Measurements from ENCODE around the gene RAB37.

RAB37 gene

GRCh38 chr17:74728702-74729075 is 8.4 kb upstream of the RAB37 start:
- DNase-seq, result no peak

- no peak for DNase-seq
These were observed 7.7 kb upstream of the RAB37 start for GRCh38 chr17:74729368-74729767.

DNA sequence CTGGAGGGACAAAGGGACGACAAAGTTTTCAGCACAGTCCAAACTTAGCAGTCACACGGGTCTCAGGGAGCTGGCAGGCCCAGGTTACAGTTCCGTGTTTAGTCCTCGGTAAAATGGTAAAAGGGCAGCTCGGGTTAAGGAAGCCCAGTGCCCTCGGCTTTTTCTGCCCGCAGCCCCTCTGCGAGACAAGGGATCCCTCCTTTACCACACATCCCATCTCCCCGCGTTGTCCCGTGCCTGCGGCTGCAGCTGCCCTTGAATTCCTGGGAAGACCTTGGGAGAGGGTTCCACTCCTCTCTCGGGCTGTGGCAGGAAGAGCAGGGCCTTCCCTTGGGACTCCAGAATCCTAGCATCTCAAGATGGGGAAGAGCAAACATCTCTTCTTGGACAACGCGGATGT is 7.2 kb upstream of the RAB37 start:
- no peak for DNase-seq

GRCh38 chr17:74730491-74731346 is 6.3 kb upstream of the RAB37 start:
- DNase-seq, result peak; percentile 72

GRCh38 chr17:74731347-74731605 is 5.8 kb upstream of the RAB37 start:
- no peak for DNase-seq

GRCh38 chr17:74732042-74732867 is 4.8 kb upstream of the RAB37 start:
- DNase-seq, result no peak

DNA sequence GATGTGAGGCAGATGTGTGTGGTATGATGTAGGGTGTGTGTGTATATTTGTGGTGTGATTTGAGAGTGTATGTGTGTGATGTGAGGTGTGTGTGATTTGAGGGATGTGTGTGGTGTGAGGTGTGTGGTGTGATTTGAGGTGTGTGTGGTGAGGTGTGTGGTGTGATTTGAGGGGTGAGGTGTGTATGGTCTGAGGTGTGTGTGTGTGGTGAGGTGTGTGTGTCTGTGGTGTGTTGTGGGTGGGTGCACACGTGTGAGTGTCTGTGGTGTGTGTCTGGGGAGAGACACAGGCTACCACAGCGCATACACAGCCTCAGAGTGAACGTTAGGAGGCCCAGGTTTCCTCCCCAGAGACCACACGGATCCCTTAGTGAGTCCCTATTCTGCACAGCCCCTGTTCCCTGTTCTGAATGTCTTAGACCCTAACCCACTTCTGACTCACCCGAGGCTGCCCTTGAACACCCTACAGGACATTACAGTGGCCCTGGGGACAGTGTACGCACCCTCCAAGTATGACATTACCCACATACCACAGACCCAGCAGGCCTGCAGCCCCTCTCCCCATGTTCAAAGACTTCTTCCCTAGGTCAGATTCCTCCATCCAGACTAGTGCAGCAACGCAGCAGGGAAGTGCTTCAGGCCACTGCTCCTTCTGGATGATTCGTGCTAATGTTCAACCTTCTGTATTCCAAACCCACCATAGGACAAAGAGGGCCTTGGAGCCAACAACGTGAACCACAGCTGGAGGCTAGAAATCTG is 3.5 kb upstream of the RAB37 start:
- DNase-seq, result peak; percentile 35

- DNase-seq, result no peak
These were observed 2.8 kb upstream of the RAB37 start for GRCh38 chr17:74734256-74734655.

- DNase-seq, result no peak
These were observed 419 bp downstream of the RAB37 start for GRCh38 chr17:74737299-74738050.

- DNase-seq, result peak; percentile 76
These were observed 1.3 kb downstream of the RAB37 start for GRCh38 chr17:74738051-74738996.

DNA sequence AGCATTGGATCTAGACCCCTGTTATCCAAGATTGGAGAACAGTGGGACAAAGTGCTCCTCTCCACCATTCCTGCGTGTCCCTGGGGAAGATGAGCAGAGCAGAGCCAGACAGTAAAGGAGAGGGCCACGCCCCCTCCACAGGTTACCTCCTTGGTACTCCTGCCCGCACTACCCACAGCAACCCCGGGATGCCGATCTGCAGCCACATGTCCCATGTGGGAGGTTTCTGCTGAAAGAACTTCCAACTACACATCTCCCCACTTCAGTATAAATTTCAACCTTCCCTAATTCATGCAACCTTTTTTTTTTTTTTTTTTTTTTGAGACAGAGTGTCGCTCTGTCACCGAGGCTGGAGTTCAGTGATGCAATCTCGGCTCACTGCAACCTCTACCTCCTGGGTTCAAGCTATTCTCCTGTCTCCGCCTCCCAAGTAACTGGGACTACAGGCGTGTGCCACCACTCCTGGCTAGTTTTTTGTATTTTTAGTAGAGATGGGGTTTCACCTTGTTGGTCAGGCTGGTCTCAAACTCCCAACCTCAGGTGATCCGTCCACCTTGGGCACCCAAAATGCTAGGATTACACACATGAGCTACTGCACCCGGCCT is 2.3 kb downstream of the RAB37 start:
- DNase-seq, result no peak

GRCh38 chr17:74740173-74740572 is 3.1 kb downstream of the RAB37 start:
- no peak for DNase-seq

DNA sequence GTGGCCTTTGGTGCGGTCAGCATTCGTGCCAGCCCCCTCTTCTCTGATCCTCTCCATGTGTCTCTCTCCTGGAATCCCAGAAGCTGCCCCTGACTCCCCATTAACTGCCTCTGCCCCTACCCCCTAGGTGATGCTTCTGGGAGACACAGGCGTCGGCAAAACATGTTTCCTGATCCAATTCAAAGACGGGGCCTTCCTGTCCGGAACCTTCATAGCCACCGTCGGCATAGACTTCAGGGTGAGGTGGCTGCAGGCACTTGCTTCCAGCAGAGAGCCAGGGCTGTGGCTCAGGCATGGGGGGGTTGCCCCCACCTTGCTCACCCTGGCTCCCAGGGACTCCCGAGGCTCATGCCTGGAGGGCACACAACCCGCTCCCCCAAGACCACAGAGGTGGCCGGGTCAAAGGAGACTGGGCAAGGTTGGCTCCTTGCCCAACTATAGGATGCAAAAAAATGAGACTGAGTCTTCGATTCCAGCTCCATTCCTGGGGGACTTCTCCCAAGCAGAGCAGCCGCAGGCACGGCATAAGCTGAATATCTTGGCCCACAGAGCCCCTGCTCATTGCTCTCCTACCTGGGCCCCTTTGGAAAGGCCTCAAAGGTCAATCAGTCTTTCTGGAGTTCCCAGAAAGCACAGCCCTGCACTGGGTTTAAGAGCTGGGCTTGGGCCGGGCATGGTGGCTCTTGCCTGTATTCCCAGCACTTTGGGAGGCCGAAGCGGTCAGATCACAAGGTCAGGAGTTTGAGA is 3.8 kb downstream of the RAB37 start:
- no peak for DNase-seq

DNA sequence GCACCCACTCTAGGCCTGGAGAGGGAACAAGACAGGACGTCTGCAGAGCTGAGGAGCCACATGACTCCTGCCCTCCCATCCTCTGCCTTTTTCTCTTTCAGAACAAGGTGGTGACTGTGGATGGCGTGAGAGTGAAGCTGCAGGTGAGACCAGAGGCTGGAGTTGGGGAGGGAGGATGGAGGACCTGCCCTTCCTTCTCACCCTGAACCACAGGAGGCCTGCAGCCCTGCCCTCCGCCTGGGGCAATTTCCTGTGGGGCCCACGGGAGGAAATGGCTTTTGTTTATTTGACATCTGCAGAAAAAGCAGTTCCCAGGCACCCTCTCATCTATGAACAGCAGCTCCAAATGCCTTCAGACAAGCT is 5.1 kb downstream of the RAB37 start:
- DNase-seq, result peak; percentile 42

GRCh38 chr17:74742978-74743545 is 6.0 kb downstream of the RAB37 start:
- no peak for DNase-seq

- DNase-seq, result no peak
These were observed 6.7 kb downstream of the RAB37 start for GRCh38 chr17:74743755-74744154.

GRCh38 chr17:74744349-74744713 is 7.3 kb downstream of the RAB37 start:
- DNase-seq, result no peak

- peak; percentile 80 for DNase-seq
These were observed 7.9 kb downstream of the RAB37 start for GRCh38 chr17:74744714-74745547.

- DNase-seq, result no peak
These were observed 8.6 kb downstream of the RAB37 start for GRCh38 chr17:74745548-74746177.
